ENCODE results near the gene UROC1. TPM values are rescaled to one million over a fixed set of nuclear protein-coding genes. Genes with fewer than 3 reads are reported as not detected.
"Not testable (repeated sequence)": the region's sequence is repeated elsewhere in the genome, so short reads cannot be mapped to it uniquely, and the experiment has no call there.

The UROC1 gene
- total and polyA plus RNA-seq, 8 donors = 0.09 TPM; not detected in 7

DNA sequence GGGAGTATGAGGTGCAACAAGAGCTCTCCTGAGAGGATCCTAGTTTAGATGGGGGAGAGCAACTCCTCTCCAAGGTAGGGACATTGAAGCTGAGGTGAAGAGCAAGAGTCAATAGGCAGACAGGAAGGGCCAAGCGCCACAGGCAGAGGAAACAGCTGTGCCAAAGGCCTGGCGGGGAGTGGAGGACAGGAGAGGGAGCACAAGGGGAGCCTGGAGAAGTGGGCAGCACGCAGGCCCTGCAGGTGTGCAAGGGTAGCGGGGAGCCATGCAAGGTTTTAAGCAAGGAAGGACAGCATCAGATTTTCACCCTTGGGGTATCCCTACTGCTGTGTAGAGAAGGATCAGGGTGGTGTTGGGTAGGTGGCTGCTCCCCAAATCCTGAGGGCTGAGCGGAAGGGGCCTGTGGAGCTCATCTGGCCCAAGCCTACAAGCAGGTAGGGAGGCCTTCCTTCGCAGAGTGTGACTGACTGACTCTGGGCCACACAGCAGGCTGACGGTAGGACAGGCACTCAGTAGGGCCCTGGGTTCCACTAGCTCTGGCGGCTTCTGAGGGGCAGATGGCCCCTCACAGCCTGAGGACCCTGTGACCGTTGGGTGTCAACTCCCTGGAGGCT lies 19.6 kb upstream of the UROC1 start:
- H3K36me3 ChIP-seq = no peaks in the 10 kb centered on the region
- 81 to 82% methylated on average over 9 of the region's 9 CpGs for WGBS, 2 donors
- FAIRE-seq (no peak), DNase-seq (peak in 2 of 6 donors; percentile 0 to 46), ATAC-seq (no peak)
- no peak overlapping the region for H3K4me3 ChIP-seq
- H3K4me1 ChIP-seq = no peaks in the 10 kb centered on the region
- no peak overlapping the region for H3K27ac ChIP-seq
- H3K9me3 ChIP-seq = no peaks in the 10 kb centered on the region
- intact Hi-C loops (cut with DNase I) = no loop called here
- no peaks in the 10 kb centered on the region for H3K27me3 ChIP-seq
- TF ChIP-seq, protein P1, sequence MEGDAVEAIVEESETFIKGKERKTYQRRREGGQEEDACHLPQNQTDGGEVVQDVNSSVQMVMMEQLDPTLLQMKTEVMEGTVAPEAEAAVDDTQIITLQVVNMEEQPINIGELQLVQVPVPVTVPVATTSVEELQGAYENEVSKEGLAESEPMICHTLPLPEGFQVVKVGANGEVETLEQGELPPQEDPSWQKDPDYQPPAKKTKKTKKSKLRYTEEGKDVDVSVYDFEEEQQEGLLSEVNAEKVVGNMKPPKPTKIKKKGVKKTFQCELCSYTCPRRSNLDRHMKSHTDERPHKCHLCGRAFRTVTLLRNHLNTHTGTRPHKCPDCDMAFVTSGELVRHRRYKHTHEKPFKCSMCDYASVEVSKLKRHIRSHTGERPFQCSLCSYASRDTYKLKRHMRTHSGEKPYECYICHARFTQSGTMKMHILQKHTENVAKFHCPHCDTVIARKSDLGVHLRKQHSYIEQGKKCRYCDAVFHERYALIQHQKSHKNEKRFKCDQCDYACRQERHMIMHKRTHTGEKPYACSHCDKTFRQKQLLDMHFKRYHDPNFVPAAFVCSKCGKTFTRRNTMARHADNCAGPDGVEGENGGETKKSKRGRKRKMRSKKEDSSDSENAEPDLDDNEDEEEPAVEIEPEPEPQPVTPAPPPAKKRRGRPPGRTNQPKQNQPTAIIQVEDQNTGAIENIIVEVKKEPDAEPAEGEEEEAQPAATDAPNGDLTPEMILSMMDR (IDR thresholded peaks at IDR 0.05) = no peak

GRCh38 chr3:126536126-126536525 lies 18.6 kb upstream of the UROC1 start:
- WGBS, 2 donors = 64 to 76% methylated on average over 3 of the region's 3 CpGs
- DNase-seq = peak in 1 of 6 donors; percentile 37

DNA sequence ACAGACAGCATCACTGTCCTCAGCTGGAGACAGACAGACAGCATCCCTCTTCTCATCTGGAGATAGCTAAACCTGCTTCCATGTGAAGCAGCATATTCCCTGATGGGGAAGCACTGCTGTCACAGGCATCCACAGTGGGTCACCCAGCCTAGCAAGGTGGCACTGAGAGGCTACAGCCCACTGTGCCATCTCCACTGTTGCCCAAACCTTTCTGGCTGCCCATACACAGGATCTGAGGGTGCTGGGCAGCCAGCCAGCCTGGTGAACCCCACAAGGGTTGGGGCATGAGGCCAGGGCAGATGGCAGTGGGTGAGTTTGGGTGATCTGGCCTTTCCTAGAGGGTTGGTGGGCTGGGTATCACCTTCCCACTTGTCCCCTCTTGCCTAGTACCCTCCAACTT lies 18.1 kb upstream of the UROC1 start:
- ATAC-seq = no peak
- TF ChIP-seq, protein P1 (IDR thresholded peaks at IDR 0.05) = no peak
- H3K9me3 ChIP-seq = no peaks in the 10 kb centered on the region
- no peaks in the 10 kb centered on the region for H3K4me1 ChIP-seq
- no peak overlapping the region for H3K4me3 ChIP-seq
- no peaks in the 10 kb centered on the region for H3K27me3 ChIP-seq
- no peak for FAIRE-seq
- intact Hi-C loops (cut with DNase I) = no loop called here
- no peaks in the 10 kb centered on the region for H3K36me3 ChIP-seq
- no peak overlapping the region for H3K27ac ChIP-seq
- DNase-seq = peak in 1 of 6 donors; percentile 43

More at GRCh38 chr3:126536126-126536525, 18.6 kb upstream of the UROC1 start:
- Histone ChIP-seq H3K27me3 (no peaks in the 10 kb centered on the region), H3K4me3 (no peak overlapping the region), H3K4me1 (no peaks in the 10 kb centered on the region), H3K9me3 (no peaks in the 10 kb centered on the region), H3K27ac (no peak overlapping the region), H3K36me3 (no peaks in the 10 kb centered on the region)
- FAIRE-seq (no peak), ATAC-seq (no peak)
- TF ChIP-seq, protein P1 (IDR thresholded peaks at IDR 0.05) = no peak
- intact Hi-C loops (cut with DNase I) = no loop called here

DNA sequence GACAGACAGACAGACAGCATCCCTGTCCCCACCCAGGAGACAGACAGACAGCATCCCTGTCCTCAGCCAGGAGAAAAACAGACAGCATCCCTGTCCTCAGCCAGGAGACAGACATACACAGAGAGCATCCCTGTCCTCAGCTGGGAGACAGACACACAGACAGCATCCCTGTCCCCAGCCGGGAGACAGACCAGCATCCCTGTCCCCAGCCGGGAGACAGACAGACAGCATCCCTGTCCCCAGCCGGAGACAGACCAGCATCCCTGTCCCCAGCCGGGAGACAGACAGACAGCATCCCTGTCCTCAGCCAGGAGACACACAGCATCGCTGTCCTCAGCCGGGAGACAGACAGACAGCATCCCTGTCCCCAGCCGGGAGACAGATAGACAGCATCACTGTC lies 17.1 kb upstream of the UROC1 start:
- H3K27ac ChIP-seq; H3K9me3 ChIP-seq; H3K36me3 ChIP-seq; H3K4me1 ChIP-seq; ATAC-seq; H3K4me3 ChIP-seq; FAIRE-seq; intact Hi-C loops (cut with DNase I); H3K27me3 ChIP-seq: not testable (repeated sequence)
- peak in 1 of 6 donors; percentile 33 for DNase-seq
- WGBS, 2 donors = 71 to 79% methylated on average over 7 of the region's 7 CpGs

- Histone ChIP-seq H3K27ac (no peak overlapping the region), H3K9me3 (no peaks in the 10 kb centered on the region), H3K27me3 (no peaks in the 10 kb centered on the region), H3K4me3 (no peak overlapping the region), H3K36me3 (no peaks in the 10 kb centered on the region), H3K4me1 (peaks cover 0 to 10% (median 0%) of the 10 kb centered on the region in 3 donors)
- ATAC-seq (no peak), FAIRE-seq (no peak), DNase-seq (no peak)
- TF ChIP-seq, protein P1 (IDR thresholded peaks at IDR 0.05) = no peak
- intact Hi-C loops (cut with DNase I) = no loop called here
Observed at GRCh38 chr3:126533506-126533905, 15.9 kb upstream of the UROC1 start.
